ENCODE measurements around the gene DGCR6.
"Not testable (repeated sequence)": the region's sequence is repeated elsewhere in the genome, so short reads cannot be mapped to it uniquely, and the experiment has no call there.

Gene DGCR6

DNA sequence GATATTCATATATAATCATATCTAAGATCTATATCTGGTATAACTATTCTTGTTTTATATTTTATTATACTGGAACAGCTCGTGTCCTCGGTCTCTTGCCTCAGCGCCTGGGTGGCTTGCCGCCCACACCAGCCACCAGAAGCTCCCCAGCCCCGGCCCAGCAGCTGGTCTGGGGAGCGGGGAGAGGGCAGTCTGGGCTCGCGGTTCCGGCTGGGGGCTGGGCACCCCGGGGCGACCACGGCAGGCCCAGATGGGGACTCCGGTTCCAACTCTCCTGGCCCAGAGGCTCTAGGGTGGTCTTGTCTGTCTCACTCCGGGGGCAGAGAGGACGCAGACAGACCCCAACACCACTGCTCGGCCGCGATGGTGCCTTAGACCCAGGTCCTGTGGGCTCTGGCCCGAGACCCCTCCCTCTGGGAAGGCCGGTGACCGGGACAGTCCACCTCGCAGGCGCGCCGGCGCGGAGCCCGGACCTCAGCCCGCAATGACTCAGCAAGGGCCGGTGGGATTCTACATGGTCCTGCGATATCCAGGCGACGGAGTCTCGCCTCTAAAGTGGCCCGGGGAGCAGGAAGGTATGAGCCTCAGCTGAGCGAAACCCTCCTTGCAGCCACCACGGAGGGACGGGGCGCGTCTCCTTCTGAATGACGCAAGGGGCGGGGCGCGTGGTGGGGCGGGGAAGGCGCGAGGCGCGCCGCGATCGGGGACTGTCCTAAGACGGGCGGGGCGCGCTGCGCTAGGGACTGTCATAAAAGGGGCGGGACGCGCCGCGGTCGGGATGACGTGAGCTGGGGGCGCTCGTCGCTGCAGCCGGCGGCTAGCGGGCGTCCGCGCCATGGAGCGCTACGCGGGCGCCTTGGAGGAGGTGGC is at the start of gene DGCR6:
Gene DGCR6 (plus strand): TSS at position 781 of the 870 bp plus-strand sequence. CDS start 55 bp downstream, at position 836.
- DNase-seq = no peak

DNA sequence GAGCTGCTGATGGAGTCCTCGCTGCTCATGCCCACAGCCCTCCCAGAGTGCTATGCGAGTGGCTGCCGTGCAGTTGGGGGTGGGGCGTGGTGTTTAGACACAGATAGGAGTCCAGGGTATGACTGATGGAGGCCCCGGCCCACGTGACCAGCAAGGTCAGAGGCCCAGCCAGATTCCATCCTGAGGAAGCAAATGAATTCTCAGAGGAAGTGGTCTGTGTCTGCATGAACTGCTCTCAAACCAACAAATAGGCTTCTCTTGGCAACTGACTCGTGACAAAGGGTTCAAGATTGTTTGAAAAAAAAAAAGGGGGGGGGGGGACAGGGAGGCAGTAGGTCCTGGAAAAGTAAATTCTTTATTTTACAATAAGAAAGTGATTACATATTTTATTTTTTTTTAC is 46.8 kb upstream of the DGCR6 start:
- DNase-seq = not testable (repeated sequence)

DNA sequence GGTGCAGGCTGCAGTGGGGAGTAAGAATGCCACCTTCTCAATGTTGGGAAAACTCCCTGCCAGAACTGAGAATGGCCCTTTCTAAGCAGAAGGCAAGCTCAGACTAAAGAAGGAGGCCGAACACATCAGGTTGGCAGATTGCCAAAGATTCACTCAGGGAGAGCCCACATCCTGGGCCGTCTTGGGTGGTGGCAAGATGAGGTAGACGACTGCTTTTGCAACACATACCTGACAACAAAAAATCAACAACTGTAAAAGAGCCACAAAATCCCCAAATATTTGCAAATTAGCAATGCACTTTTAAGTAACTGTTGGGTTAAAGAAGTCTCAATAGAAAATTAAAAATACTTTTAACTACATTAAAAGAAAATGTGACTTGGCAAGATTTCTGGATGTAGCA is 24.9 kb upstream of the DGCR6 start:
- DNase-seq = not testable (repeated sequence)

DNA sequence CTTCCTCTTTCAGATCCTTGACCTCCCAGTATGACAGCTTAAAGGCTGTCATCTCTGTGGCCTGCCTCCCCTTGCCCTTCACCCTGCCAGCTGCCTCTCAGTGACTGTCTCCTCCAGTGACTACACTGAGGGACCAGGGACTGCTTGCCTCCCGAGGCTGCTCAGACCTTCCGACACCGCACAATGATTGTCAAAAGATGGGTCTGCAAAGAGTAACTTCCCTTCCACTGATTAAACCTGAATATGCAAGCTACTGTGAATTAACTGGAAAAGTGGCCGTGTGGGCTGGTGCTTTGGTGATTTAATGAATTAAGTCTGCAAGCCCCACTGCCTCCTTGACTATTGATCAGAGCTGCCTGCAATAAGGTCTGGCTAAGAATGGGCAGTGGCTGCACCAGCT is 21.7 kb upstream of the DGCR6 start:
- DNase-seq = not testable (repeated sequence)

DNA sequence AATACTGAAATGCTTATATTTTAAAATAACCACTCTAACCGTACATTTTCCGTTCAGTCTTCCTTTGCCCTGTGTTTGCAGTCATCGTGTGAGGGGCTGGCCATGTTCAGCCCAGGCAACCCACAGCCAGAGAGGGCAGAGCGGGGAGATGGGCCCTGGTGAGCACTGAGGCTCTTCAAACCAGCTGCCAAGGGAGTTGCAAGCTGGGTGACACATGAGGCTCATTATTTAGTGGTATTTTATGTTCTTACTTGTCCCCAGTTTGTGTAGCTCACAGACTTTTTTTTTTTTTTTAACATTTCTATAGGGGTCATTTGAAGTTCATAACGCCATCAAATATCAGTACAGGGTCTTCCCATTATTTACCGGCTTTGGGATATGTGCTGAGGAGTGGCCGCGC is 18.0 kb upstream of the DGCR6 start:
- DNase-seq = no peak

DNA sequence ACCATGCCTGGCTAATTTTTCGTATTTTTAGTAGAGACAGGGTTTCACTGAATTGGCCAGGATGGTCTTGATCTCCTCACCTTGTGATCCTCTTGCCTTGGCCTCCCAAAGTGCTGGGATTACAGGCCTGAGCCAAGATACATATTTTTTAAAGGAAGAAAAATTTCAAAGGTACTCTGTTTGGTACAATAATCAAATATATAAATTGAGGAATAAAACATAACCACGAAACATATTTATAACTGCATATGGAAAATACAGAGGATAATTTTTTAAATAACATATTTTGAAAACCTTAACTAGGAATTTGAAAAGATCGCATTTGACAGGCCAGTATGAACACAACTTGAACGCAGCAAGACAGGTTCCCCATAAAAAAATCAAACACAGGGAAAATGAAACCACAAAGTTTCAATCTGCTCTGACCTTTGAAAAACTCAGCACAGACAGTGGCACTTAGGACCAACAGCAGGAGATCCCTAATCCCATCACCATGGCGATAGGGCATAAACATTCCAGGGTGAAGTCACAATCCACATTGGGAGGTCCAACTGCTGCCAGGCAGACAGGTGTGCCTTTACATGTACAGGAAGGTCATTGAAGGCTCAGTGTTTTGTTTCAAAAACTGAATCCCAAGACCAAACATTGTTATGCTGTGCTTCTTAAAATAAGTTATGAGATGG is 15.5 kb upstream of the DGCR6 start:
- DNase-seq = not testable (repeated sequence)

DNA sequence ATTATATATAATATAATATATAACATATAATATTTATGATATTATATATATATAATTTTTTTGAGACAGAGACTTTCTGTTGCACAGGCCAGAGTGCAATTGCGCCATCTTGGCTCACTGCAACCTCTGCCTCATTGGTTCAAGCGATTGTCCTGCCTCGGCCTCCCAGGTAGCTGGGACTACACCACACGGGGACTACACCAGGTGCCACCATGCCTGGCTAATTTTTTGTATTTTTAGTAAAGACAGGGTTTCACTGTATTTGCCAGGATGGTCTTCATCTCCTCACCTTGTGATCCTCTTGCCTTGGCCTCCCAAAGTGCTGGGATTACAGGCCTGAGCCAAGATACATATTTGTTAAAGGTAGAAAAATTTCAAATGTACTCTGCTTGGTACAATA is 12.3 kb upstream of the DGCR6 start:
- DNase-seq = not testable (repeated sequence)

DNA sequence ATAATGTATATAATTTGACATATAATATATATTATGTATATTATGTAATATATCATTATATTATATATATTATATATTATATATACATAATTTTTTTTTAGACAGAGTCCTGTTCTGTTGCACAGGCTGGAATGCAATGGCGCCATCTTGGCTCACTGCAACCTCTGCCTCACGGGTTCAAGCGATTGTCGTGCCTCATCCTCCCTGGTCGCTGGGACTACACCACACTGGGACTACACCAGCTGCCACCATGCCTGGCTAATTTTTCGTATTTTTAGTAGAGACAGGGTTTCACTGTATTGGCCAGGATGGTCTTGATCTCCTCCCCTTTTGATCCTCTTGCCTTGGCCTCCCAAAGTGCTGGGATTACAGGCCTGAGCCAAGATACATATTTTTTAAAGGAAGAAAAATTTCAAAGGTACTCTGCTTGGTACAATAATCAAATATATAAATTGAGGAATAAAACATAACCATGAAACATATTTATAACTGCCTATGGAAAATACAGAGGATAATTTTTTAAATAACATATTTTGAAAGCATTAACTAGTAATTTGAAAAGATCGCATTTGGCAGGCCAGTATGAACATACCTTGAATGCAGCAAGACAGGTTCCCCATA is 10.0 kb upstream of the DGCR6 start:
- not testable (repeated sequence) for DNase-seq

DNA sequence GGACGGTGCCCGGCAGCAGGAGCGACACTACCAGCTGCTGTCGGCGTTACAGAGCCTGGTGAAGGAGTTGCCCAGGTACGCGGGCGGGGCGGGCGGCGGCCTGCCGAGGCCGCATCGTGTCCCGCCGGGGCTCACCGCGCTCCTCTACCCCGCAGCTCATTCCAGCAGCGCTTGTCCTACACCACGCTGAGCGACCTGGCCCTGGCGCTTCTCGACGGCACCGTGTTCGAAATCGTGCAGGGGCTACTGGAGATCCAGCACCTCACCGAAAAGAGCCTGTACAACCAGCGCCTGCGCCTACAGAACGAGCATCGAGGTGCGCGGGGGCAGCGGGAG is 258 bp downstream of the DGCR6 start:
- DNase-seq = not testable (repeated sequence)

DNA sequence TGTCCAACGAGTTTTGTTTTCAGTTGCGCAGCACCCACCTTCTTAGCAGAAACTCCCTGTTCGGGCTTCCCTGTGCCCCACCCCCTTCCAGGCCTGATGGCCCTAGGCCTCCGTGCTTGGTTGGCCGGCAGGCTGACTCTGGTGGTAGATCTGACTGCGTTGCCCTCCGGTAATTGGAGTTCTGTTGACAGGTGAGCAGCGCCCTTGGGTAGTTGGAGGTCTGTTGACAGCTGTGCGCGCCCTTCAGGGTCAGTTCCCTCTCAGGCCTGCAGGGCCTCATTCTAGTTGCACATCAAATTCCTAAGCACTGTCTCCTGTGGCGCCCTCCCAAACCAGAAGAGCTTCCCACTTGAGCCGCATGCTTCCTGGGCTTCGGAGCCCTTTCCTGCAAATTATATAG is 776 bp downstream of the DGCR6 start:
- DNase-seq = no peak

DNA sequence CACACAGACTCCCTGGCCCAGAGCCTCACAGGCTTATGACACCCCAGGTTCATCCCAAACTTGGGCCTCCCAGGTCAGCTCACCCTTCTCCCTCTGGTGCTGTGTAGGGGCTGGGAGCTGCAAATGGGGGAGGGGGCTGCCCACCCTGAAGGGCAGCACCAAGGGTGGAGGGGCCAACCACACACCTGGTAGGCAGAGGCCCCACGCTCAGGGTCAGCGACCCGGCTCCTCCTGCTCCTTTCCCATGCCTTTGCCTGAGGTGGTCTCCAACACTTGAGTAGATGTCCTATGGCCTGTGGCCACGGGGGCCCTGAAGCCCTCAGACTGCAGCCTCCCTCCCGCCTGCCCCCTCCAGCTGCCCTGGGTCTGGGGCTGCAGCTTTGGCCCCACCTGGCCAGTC is 3.4 kb downstream of the DGCR6 start:
- DNase-seq = no peak

DNA sequence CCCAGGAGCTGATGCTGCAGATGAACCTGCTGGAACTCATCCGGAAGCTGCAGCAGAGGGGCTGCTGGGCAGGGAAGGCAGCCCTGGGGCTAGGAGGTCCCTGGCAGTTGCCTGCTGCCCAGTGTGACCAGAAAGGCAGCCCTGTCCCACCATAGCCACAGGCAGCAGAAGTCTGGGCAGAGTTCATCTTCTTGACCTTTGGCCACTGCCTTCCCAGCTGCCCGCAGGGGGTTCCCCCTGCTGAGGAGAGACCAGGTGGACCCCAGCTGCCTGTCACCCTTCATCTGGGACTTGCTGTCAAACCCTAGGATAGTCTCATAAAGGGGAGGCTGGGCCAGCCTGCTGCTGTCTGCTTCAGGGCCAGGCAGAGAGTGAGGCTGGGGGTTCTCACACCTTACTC is 5.4 kb downstream of the DGCR6 start:
- not testable (repeated sequence) for DNase-seq

DNA sequence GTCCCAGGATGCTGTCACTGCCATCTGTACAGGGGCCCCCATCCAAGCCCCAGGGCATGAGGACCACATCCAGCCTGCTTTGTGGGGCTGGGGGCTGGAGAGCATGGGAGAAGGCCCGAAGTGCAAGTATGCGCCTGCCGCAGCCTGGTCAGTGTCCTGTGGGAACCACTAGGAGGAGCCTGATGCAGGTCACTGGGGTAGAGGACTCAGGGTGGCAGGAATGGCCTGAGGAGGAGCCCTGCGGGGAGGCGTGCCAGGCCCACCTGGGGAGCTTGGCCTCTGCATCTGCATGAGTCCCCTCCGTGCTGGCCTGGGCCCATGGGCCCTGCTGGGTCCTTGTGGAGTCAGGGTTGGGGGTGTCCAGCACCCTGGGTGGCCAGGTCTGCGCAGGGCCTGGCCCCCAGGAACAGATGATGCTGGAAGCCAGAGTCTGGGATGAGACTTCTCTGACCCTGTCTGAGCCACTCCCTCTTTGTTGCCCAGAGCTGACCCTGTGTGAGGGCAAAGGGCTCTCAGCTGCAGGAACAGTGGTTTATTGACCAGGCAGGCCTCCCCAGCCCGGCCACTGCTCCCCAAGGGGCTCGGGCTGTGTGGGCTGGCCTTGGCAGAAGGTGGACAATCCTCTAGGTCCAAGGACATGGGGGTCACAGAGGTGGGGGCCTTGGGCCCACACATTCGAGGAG is 6.3 kb downstream of the DGCR6 start:
- DNase-seq = not testable (repeated sequence)

DNA sequence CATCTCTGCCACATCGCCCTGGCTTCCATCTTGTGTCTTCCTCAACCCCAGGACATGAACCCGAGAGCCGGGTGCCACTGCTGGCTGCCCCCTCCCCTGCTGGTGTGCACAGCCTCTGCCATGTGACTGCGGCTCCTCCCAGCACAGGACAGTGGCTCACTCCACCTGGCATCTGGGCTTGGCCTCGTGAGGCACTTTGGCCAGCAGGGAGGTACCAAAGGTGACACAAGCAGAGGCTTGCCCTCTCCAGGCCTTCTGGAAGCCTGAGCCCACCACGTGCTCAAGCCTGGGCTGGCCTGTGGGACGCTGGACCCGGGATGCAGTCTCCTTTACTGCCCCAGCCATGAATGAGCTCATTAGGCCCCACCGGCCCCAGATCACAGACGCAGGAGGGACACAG is 8.4 kb downstream of the DGCR6 start:
- not testable (repeated sequence) for DNase-seq

DNA sequence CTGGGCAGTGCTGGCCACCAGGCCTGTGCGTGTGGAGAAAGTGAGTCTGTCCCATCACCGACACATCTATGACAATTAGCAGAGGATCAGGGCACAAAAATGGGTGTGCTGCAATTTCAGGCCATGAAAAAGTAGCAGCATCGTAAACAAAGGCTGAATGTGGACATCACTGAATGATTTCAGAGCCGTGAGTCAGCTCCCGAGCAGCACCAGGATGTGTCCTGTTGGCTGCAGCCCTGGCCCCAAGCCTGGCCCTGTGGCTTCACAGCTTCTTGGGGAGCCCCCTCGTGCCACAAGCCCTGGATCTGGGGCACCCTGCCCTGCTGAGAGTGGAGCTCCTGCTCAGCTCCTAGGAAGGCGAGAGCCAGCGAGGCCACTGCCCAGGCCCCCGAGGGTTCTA is 9.4 kb downstream of the DGCR6 start:
- DNase-seq = not testable (repeated sequence)

DNA sequence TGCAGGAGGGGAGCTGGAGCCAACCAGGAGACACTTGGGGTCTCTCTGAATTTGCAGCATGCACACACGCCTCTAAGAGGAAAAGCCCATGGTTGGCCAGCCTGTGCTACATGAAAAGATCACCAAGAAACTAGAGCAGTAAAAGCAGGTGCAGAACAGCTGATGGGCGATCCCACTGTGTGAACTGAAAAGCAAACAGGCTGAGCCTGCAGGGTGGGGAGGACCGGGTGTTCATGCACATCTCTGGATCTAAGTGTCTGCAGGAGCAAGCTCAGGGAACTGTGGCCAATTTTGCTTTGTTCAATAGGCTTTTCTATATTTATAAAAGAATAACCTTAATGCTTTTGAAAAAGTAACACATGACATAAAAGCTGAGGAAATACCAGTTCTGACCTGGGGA is 11.7 kb downstream of the DGCR6 start:
- DNase-seq = not testable (repeated sequence)

DNA sequence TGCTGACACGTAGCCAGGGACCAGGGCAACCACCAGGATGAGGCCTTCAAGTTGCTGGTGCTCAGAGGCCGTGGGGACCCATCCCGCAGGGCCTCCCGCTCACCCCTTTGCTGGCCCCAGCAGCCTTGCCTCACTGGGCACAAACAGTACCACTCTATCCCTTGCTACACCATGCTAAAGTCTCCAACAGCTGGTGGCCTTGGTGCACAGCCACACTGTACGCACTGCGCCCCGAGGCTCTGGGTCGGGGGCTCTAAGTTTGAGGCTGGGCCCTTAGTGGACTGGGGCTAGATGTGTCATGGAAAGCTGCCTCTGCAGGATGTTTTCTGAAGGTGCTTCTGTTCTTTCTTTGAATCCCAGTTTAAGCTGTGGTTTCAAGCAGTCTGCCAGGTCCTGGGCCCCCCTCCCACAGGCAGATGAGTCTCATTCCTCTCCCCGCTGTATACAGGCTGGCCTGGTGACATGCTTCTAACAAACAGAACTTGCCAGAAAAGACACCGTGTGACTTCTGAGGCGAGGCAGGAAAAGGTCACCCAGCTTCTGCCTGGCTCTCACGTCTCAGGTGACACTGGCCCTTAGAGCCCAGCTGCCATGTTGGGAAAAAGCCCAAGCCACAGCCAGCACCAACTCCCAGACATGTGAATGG is 14.3 kb downstream of the DGCR6 start:
- DNase-seq = not testable (repeated sequence)

DNA sequence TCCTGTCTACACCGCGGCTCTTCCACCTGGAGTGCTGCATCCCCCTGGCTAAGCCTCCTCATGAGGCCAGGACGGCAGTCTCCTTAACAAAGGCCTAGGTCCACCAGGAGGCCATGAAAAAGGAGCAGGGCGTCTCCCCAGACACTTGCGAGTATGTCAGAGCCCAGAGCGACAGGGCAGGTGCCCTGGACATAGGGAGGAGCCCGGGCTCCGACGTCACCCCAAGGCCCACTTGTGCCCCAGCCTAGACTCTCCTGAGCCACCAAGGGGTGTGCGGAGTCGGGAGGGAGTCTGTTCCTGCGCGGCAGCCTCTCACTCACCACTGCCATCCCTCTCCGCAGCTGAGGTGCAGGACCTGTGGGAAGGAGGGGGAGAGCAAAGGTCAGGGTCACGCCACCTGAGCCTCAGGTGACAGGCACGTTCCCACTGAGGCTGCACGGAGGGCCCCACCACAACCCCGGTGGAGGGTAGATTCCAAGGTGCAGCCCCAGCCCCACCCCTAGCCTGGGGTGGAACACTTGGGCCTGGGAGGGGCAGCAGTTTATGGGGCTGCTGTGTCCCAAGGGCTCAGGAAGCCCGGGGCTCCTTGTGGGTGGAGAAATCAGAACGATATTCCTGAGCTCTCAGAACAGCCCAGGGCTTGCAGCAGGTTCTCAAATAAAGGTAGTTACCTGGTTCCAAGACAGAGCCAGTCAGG is 19.4 kb downstream of the DGCR6 start:
- DNase-seq = no peak

DNA sequence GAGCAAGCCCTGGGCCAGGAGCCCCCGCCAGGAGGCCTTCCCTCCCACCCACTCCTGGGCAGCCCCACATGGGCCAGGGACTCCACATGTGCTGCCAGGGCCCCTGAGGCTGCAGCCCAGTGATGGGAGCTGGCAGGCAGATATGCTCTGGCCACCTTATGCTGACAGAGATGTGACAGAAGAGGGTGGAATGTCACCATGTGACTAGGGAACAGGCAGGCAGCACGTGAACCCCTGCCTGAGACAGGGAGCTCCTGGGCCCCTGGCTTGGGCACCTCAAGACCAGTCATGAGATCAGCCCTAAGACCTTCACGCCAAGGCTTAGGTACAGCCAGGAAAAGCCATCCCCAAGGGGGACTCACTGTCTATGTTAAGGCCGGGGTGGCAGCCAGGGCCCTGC is 20.9 kb downstream of the DGCR6 start:
- no peak for DNase-seq

DNA sequence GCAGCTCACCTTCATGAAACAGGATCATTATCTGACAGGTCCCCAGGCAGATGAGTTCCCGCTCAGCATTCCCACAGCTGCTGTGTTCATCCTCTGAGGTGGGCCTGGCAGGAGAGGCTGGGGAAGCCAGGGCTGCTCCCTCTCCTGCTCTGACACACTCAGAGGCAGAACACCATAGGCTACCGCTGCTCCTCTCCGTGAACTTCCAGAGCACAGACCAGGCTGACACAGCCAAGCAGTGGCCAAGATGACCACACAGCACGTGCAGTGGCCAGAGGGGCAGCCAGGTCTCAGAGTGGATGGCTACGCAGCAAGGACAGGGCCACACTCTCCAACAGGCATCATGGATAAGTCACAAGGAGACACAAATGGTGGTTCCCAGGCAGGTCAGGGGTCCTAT is 21.5 kb downstream of the DGCR6 start:
- DNase-seq = no peak

DNA sequence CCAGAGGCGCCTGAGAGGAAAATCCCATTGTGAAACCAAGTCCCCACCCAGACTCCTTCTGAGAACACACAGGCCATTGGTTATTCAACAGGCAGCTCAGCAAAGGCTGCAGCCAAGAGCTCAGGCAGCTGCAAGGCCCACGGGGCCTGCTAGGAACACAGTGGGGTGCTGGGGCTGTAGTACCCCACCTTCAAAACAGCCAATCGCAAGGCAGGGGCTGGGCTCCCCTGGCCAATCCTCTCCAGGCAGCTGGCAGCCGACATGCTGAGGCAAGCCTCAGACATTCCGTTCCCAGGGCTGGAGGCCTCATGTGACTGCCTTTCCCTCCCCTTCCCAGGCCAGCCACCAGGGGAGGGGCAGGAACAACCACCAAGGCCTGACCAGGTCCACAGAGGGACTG is 23.3 kb downstream of the DGCR6 start:
- DNase-seq = no peak
